Measurements from ENCODE around the gene LHPP.
A peak's percentile ranks its signal among the peaks of the same experiment; 100 is the strongest.

LHPP gene

DNA sequence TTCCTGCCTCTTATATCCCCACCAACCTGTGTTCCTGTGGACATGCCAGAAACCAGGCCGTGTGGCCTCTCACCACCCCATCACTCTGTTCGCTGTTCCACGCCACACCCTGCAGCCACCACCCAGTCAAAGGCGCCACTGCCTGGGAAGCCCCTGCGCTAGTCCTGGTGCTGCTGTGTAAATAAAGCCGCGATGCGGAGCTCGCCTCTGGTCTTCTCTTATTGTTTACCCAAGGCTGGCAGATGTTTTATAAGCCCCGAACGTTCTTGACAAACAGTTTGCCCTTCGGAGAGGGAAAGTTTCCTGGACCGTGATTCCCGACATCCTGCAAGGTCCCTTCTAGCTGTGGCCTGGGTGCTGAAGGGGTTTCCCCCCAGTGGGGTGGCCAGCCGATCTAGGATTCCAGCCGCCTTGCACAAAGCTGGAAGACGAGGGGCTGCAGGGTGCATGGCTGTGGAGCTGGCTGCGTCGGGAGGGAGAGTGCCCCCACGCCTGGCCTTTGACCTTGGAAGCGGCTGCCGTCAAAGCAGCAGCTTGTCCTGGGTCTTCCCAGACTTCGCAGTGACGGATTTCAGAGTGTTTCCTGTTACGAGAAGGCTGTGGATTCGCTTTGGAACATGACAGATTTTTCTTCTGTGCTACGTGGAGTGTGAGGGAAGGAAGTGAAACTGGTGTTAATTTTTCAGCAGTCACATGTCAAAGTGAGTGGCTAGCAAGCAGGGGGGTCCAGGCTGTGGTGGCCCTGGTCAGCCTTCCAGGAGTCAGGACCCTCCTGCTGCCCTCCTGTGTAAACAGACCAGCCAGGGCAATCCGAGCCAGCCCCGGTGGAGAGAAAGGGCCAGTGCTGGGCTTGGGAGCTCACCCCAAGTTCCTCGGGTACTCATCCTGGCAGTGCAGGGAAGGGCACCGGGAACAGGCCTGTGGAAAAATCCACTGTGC is 61.6 kb downstream of the LHPP start:
- FAIRE-seq = no peak

DNA sequence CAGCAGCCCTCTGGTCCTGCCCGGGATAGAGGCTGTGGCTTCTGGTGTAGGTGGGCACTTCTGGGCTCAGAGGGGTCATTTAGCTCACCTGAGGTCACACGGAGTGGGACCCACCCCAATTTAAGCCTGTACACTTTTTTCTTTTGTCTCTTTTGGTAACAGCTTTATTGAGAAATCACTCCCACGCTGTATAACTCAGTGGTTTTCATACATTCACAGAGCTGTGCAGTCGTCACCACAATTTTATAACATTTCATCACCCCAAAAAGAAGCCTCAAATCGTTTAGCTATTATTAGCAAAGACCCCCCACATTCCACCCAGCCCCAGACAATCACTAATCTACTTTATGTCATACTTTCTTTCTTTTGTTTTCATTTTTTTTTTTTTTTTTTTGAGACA is 62.3 kb downstream of the LHPP start:
- no peak for FAIRE-seq

DNA sequence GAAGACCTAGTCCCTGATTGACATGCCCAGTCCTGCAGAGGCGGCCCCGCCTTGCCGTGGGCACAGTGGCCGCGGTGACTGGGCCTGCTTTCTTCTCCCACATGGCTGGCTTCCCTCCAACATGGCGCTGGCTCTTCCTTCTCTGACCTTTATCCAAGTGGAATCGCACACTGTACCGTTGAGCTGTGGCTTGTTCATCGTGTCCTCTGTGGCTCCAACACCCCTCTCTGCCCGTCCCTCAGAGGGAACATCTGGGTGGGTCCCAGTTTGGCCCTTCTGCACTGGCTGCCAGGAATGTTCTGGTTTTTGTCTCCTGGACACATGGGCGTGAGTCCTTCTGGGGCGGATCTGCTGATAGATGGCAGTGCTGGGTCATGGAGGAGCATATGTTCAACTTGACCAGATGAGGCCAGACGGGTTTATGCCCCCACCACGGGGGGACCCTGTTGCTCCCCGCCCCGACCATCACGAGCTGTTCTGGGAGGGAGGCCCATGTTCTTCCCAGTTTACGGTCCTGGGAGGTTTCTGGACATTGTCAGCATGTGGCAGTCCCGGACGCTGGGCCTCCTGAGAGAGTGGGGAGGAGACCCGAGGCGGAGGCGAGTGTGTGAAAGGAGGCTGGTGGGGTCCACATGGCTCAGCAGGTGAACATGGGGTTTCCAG is 63.5 kb downstream of the LHPP start:
- FAIRE-seq = peak; percentile 50

DNA sequence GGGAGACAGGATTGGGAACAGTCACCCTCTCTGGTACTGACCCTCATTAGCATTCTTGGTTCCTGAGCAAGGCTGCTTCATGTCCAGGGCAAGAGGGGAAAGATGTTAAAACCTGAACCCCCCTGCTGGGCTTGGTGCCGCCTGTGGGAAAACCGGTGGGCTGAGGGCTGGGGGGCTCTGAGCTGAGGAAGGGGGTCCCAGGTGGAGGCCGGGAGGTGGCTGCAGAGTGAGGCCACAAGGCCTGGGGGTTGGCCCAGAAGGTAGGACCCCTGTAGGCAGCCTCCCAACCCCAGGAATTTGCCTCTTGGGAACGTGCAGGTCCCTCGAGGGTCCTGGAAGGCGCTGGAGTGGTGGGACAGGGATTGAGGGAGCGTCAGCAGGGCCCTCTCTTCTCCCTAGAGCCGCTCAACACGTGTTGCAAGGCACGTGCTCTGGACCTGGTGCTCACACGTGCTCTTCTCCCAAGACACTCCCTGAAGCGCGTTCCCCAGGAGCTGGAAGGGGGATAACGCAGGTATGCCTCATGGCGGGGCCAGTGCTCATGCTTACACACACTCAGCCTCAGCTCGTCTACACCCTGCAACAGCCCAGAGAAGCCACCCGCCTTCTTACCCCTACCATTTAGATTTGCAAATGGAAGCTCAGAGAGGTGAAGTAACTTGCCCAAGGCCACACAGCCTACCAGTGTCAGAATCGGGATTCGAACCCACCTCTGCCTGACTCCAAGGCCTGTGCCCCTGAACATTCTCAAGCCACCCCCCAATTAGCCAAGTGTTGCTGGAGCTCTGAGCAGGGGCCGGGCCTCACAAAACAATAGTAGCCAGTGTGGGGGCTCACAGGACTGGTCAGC is 64.4 kb downstream of the LHPP start:
- no peak for FAIRE-seq

DNA sequence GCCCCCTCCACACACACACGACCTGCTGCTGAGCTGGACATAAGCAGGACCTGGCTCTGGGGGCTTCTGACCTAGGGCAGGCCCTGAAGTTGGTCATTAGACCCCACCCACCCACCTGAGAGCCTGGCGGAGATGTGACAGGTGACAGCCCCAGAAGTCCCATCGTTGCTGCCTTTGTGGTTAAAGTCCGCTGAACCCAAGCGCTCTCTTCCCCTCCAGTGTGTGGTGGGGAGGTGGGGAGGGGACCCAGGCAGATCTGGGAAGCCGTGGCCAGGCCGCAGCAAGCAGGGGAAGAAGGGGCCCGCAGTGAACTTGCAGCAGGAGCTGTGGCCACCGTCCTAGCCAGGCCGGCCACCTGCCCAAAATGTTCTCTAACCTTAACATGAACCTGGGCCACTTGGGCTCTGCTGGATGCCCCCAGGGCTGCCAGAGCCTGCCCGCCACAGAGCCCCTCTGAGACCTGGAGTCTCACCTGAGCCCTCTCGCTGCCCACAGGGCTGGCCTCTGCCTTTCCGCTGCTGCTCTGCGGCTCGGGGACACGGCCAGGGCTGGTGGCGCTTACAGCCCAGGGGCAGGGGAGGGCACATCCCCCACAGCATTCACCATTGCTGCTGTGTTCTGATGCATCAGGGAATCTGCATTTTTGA is 65.1 kb downstream of the LHPP start:
- no peak for FAIRE-seq

DNA sequence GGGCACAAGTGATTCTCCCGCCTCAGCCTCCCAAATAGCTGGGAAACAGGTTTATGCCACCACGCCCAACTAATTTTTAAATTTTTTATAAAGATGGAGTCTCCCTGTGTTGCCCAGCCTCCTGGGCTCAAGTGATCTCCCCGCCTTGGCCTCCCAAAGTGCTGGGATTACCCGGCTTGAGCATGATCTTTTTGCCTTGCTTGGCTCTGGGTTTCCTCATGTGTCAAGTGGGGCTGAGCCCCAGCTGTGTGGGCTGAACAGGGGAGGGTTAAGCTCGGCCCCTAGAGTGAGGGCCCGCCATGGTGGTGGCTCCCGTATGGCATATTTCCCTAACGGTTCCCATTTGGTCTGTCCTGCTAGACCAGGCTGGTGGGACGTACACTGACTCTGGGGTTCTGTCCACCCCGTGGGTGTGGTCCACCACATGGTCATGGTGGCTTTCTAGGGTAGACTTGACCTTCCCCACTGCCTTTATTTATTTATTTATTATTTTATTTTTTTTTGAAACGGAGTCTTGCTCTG is 66.3 kb downstream of the LHPP start:
- no peak for FAIRE-seq

DNA sequence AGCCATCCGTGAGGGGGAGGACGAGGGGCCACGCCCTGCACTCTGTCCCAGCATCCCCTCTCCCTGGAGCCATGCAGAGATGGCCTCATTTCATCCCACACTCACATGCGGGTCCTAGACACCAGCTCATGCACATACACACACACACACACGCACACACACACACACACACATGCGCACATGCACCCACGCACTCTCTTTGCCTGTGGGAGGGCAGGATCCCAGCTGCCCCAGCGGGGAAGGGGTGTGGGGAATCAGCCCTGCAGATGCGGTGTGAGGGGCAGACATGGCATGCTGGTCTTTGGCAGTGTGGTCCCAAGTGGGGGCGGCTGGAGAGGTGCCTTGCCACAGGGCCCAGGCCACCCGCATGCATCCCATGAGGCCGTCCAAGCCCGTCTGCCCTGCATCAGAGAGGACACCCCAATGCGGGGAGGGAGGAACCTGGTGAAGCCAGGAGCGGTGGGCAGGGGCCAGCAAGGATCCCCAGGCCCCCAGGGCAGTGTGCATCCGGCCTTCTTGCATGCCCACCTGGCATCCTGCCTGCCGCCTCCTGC is 68.1 kb downstream of the LHPP start:
- FAIRE-seq = no peak

DNA sequence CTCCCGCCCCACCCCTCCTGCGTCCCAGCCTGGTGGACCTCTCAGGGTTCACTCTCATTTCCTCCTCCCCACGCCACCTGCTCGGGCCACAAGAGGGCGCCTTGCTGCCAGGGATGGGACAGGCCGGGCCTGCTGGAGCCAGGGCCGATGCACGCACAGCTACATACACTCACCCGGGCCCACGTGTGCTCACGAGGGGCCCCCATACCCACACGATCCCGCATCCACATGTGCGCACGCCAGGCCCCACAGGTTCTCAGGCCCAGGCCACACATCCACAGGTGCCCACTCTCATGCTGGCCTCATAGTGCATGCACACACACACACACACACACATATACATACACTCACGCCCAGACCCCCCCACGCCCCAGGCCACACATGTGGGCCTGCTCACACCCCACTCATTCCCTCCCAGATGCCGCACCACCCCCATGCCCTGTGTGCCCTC is 68.6 kb downstream of the LHPP start:
- no peak for FAIRE-seq

DNA sequence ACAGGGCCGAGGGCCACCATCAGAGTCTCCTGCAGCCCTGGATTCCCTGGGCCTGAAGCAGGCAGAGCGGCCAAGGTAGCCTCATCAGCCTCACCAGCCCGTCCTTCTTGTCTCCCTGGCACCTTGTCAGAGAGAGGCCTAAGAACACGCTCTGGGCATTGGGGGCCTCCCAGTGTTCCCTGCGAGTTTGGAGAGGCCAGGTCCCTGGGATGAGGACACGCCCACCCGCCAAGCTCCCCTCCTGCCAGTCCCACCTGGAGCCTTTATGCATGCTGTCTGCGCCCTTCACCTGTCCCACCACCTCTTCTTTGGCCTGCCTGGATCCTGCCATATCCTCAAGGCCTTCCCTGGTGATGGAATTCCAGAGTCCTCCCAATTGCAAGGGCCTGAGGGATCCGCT is 69.2 kb downstream of the LHPP start:
- FAIRE-seq = no peak

DNA sequence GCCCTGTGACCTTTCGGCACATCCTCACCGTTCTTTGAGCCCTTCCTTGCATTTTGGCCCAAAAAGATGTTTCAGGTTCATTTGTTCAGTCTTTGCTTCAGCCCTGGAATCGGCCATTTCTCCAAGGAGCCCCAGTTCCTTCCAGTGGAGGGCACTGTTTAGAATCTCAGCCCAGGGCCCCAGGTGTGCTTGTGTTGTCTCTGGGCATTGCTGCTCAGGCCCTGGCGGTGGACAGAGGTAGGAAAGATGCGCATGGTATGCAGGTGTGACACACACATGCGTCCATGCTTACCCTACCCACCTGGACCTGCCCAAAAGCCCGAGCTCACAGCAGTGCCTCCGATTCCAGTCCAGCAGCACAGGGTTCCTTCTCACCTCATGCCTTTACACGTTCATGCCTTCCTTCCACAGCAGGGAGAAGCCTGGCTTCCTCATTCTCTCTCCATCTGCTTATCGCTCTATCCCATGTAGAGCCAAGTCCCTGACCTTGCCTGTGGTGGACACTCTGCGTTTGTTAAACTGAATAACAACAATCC is 70.6 kb downstream of the LHPP start:
- FAIRE-seq = no peak

DNA sequence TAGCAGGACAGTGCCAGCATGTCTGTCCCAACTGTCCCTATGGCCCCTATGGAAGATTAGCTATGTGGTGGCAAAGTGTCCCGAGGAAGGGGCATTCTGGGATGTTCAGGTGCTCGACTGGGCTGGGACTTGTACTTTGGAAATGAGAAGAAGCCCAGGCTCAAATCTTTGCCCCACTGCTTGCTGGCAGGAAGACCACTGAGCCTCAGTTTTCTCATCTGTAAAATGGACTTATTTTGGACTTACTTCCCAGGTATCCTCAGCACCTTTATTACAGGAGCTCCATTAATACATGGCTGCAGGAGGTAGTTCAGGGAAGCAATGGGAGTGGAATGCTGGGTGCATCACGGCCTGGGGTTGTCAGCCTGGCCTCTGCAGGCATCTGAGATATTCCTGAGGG is 71.2 kb downstream of the LHPP start:
- FAIRE-seq = no peak

DNA sequence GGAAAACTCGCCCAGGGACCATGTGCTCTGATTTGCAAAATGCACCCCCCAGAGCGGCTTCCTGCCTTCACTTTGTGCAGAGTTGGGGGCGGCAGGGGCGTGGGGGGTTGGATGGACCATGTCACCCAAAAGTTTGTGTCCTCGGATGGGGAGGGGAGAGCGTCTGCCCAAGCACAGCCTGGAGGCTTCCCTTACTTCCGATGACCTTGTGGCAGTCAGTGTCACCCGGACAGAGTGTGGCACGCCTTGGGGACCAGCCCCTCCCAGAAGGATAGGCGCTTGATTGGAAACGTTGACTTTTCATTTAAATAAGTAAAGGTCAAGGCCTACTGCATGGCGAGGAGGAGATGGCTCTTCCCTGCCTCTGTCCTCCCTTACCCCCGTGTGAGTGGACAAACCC is 71.6 kb downstream of the LHPP start:
- FAIRE-seq = no peak

DNA sequence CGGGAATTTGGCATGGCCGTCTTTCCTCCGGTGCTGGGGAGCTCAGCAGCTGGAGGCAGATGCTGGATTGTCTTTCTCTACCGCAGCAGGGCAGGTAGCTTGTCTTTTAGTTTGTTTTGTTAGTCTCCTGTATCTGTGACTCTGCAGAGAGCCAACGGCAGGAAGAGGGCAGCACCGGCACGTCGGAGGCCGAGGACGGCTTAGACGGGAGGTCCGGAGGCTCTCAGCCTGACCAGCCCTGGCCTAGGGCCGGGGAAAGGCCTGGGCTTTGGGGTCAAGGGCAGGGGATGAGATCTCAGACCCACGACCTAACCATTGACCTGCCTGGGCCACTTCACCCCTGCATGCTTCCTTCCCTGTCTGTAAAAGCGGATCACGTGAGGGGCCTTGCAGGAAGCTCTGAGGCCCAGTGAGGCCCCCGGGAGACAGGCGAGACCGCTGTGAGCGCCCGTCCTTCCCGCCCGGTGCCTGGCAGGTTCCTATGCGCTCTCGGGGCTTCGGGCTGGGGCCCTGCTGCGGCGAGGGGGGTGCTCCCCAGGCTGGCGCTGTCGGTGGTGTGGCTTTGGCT is 72.7 kb downstream of the LHPP start:
- no peak for FAIRE-seq

DNA sequence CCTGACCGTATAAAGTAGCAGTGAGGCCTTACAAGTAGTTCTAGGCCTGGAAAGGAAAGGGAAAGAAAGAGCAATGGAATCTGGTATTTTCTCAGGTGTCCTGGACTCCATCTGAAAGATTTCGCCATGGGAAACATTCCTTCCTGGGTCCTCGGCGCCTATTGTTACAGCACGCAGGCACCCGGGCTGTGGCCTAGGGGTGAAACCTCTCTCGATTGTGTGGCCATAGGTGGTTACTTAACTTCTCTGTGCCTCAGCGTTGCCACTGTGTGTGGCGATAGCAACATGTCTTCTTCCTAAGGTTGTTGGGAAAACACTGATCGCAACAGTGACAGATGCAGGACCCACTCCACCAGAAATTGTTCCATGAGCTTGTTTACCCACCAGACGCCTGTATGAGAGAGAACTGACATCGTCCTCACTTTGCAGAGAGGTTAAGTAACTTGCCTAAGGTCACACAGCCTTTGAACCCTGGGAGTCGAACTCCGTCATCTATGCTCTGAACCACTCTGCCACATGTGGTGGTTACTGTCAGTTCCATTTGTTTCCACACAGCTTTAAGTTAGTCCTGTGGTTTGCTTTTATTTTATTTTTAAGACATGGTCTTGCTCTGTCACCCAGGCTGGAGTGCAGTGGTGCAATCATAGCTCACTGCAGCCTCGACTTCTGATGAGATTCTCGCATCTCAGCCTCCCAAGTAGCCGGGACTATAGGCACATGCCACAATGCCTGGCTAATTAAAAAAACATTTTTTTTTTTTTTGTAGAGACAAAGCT is 73.4 kb downstream of the LHPP start:
- FAIRE-seq = no peak

DNA sequence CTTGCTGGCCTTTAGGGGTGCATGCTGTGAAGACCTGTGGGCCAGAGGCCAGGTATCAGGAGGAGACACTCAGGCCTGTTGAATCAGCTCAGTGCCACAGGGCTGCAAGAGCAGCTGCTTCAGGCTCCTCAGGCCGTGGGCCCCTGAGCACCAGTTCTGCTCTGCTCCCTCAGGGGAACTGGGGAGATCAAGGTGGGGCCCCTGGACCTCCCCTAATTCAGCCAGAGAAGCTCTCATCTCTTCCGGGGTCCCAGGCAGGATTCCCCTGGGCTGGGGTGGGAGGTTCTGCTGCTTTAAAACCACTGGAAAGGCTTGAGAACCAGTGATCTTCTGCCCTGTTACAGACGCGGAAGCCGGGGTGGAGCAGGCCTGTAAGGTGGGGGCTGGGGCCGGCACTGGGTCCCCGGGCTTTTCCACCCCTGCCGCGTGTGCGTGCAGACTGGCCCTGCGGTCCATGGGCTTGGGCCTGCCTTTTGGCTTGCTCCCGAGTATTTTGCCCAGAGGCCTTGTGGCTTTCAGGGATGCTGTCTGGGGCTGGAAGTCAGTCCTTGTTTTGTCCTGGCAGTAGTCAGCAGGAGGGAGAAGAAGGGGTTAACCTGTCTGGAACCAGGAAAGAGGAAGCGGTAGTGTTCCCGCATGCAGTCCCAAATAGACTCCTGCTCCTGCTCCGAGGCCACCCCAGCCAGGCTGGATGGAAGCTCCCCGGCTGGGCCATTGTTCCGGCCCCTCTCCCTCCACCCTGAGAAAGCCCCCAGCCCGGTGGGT is 74.3 kb downstream of the LHPP start:
- no peak for FAIRE-seq

DNA sequence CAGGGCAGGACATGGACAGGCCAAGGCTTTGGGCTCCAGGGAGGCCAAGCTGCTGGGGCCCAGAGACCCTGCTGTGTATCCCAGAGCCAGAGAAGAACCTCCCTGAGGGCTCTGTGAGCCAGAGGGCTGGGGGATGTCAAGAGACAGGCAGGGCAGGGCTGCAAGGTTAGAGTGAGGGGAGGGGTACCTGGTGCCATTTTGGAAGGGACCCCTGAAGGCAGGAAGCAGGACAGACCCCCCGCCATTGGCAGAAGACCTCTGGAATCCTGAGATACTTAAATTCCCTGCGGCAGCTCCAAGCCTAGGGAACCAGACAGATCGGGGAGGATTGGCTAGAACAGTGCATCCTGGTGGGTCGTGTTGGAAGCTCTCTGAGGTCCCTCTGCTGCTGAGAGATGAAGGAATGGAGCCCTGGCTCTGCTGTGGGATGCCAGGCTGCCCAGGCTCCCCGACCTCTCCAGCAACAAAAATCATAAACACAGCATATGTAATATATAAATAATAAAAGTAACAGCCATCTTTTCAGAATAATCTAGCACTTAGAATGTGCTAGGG is 75.0 kb downstream of the LHPP start:
- no peak for FAIRE-seq

DNA sequence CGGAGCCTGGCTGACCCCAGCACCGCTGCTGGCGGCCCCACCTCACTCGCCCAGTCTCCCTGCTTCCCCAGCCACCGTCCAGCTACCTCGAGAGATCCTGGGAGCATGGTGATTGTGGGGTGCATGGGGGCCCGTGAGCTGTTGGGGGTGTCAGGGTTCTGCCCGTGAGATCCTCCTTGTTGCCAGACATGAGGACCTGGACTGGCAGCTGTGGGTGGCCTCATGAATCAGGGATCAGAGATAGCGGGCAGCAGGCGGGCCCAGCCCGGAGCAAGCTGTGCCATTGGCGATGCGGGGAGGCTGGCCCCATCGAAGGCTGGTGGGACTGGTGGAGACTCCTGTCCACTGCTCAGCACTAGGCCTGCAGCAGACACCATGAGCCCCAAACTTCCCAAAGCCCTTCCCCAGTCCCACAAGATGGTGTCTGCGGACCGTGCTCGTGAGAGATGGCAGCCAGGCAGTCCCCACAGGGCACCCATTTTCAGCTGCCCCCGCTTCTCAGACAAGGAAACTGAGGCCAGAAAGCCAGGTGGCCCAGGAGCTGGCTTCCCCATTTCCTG is 75.6 kb downstream of the LHPP start:
- FAIRE-seq = no peak

DNA sequence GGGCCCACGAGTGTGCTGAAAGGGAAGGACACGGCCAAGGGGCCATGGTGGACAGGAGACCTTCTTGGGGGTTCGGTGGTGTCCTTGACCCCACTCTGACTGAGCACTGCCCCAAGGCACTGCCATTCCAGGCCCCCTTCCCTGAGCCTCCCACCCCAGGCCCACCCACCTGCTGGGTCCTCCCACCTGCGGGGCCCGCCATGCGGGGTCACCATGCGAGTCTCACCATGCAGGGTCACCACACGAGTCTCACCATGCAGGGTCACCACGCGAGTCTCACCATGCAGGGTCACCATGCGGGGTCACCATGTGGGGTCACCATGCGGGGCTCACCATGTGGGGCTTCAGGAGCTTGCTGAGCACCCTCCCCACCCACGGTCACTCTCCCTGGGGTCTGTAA is 76.3 kb downstream of the LHPP start:
- no peak for FAIRE-seq

DNA sequence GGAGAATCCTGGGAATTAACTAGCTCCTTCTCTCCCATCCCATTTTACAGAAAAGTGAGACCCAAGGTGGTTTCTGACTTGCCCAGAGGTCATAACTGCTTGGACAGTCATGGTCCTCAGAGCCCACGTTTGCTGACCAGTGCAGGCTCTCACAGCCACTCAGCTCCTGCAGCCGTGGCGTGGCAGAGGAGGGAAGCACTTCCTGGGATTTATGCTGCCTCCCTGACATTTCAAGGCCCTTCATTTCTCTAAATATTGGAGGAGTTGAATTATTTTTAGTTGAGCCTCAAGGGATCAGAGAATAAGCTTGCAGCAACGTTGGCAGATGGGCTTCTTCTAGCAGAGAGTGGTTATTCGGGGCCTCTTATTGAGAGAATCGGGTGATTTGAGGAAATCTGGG is 77.1 kb downstream of the LHPP start:
- no peak for FAIRE-seq
